ENCODE measurements around the gene VPS54.
"Not testable (repeated sequence)": the region's sequence is repeated elsewhere in the genome, so short reads cannot be mapped to it uniquely, and the experiment has no call there.

- not testable (repeated sequence) for TF ChIP-seq CTCF (IDR thresholded peaks at IDR 0.05; ENCODE audit: insufficient read depth, low read length); SPI1 (IDR thresholded peaks at IDR 0.05; ENCODE audit: borderline replicate concordance, low read depth)
These were observed 87.1 kb downstream of the VPS54 start for GRCh38 chr2:63932104-63932503.

Measured in HL-60 (cell line).